CD4-positive, alpha-beta T cell (primary cell): ENCODE measurements around the gene IL10RB. TPM values are rescaled to one million over a fixed set of nuclear protein-coding genes. Genes with fewer than 3 reads are reported as not detected.
"Not testable (repeated sequence)": the region's sequence is repeated elsewhere in the genome, so short reads cannot be mapped to it uniquely, and the experiment has no call there.

Source experiments
- ATAC-seq: fragments of 200-7000 bp; cut with Tn5 transposase; one replicate; pipeline ENCODE4 v1.10.0; 2022; ENCODE audit warnings: mild to moderate bottlenecking; ENCODE audit not compliant: poor library complexity
- CTCF ChIA-PET: fragments of 350-600 bp; sonication (Branson Sonifier 250); formaldehyde crosslinking; loops from one replicate; lab custom pipeline; 2021; ENCODE audit warnings: antibody characterized with exemption, inconsistent platforms; lab: Charles Lee
- POLR2A ChIA-PET: fragments of 350-600 bp; sonication (Branson Sonifier 250); formaldehyde crosslinking; loops from one replicate; lab custom pipeline; 2021; ENCODE audit warnings: antibody characterized with exemption, inconsistent platforms; lab: Charles Lee
- DNase-seq, 14 experiments: peaks; one replicate each; pipeline ENCODE4 v3.0.0-alpha.2; 2013 to 2020; ENCODE audit warnings: mixed read lengths in 2 of 14
- H3K27ac ChIP-seq, 2 donors: one replicate each; pipeline versions ENCODE4 v1.5.1 to v1.7.0; 2013; ENCODE audit warnings: low read length in 2 of 2, low read depth in 1 of 2, mild to moderate bottlenecking in 1 of 2
- H3K27me3 ChIP-seq, 2 experiments: 1 replicate in 1 of 2; 2 replicates in 1 of 2; pipeline versions ENCODE4 v1.6.1 to v1.7.0; 2013; ENCODE audit warnings: low read length in 2 of 2, control low read depth in 1 of 2, mild to moderate bottlenecking in 1 of 2, moderate library complexity in 1 of 2; ENCODE audit not compliant: insufficient read depth in 2 of 2, control insufficient read depth in 1 of 2
- H3K36me3 ChIP-seq: one replicate; pipeline ENCODE4 v1.6.1; 2013; ENCODE audit warnings: low read length, control low read depth; ENCODE audit not compliant: insufficient read depth
- H3K4me1 ChIP-seq: one replicate; pipeline ENCODE4 v1.6.1; 2013; ENCODE audit warnings: low read length, control low read depth; ENCODE audit not compliant: insufficient read depth
- H3K4me3 ChIP-seq: one replicate; pipeline ENCODE4 v1.5.1; 2013; ENCODE audit warnings: mild to moderate bottlenecking, low read length, moderate library complexity
- H3K9me3 ChIP-seq, 2 experiments: 1 replicate in 1 of 2; 2 replicates in 1 of 2; pipeline versions ENCODE4 v1.6.1 to v1.7.0; 2013; ENCODE audit warnings: low read length in 2 of 2, mild to moderate bottlenecking in 2 of 2, control low read depth in 1 of 2, moderate library complexity in 1 of 2; ENCODE audit not compliant: control insufficient read depth in 1 of 2, insufficient read depth in 1 of 2
- H3K27ac Mint-ChIP-seq: one replicate; pipeline ENCODE4 v1.8.0; 2020; ENCODE audit warnings: mixed read lengths
- H3K27me3 Mint-ChIP-seq: one replicate; pipeline ENCODE4 v1.8.0; 2021; ENCODE audit warnings: mixed read lengths
- H3K36me3 Mint-ChIP-seq: one replicate; pipeline ENCODE4 v1.8.0; 2021; ENCODE audit warnings: low read depth, mixed read lengths
- H3K4me1 Mint-ChIP-seq: one replicate; pipeline ENCODE4 v1.8.0; 2021; ENCODE audit warnings: low read depth, mixed read lengths
- H3K4me3 Mint-ChIP-seq: one replicate; pipeline ENCODE4 v1.8.0; 2020; ENCODE audit warnings: mild to moderate bottlenecking, mixed read lengths
- H3K9me3 Mint-ChIP-seq: one replicate; pipeline ENCODE4 v1.8.0; 2020; ENCODE audit warnings: mixed read lengths
- intact Hi-C, 2 experiments: fragments of 100-400 bp; cut with DNase I in 1 of 2; cut with micrococcal nuclease in 1 of 2; formaldehyde crosslinking; loops; one replicate each; pipeline versions ENCODE4 v1.15.1 to v1.9.0; 2023 to 2025; cut with DNase I, micrococcal nuclease
- total RNA-seq, 174 experiments: library from RNA in 2 of 174; stranded (reverse) in 2 of 174; gene quantifications; one replicate each; pipeline ENCODE4 v1.2.3 and lab custom pipeline; 2021 to 2026
- TF ChIP-seq, protein P1 (sequence below): fragments of 200-600 bp; IDR thresholded peaks from one replicate; pipeline ENCODE4 v1.8.0; 2022; ENCODE audit warnings: antibody characterized with exemption, mild to moderate bottlenecking

The IL10RB gene
- total RNA-seq, 2 experiments from 2014 or later, result 7.2 to 9.2 TPM

- H3K4me1 Mint-ChIP-seq, result peaks cover 72% of the 10 kb centered on the region
- ChIA-PET POLR2A (interaction anchor here (0.6 kb wide), 1 partner anchor 61 kb away, joined by 3 read pairs; no protein-coding TSS in a partner anchor), CTCF (interaction anchor here (1.1 to 1.5 kb wide), 2 partner anchors 16 to 112 kb away, joined by 3 read pairs; no protein-coding TSS in a partner anchor)
- H3K36me3 ChIP-seq, result peaks cover 93% of the 10 kb centered on the region
- DNase-seq, result no peak
- H3K36me3 Mint-ChIP-seq, result peaks cover 100% of the 10 kb centered on the region
- TF ChIP-seq, protein P1, sequence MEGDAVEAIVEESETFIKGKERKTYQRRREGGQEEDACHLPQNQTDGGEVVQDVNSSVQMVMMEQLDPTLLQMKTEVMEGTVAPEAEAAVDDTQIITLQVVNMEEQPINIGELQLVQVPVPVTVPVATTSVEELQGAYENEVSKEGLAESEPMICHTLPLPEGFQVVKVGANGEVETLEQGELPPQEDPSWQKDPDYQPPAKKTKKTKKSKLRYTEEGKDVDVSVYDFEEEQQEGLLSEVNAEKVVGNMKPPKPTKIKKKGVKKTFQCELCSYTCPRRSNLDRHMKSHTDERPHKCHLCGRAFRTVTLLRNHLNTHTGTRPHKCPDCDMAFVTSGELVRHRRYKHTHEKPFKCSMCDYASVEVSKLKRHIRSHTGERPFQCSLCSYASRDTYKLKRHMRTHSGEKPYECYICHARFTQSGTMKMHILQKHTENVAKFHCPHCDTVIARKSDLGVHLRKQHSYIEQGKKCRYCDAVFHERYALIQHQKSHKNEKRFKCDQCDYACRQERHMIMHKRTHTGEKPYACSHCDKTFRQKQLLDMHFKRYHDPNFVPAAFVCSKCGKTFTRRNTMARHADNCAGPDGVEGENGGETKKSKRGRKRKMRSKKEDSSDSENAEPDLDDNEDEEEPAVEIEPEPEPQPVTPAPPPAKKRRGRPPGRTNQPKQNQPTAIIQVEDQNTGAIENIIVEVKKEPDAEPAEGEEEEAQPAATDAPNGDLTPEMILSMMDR, result no peak
- H3K27me3 Mint-ChIP-seq, result no peaks in the 10 kb centered on the region
- peak overlapping the region; percentile 89 for H3K27ac Mint-ChIP-seq
- peak; percentile 40 for ATAC-seq
- H3K4me3 ChIP-seq, result no peak overlapping the region
- intact Hi-C loops, result loop anchor here (5.0 to 10.0 kb wide), 2 partner anchors 47 to 55 kb away; no protein-coding TSS in a partner anchor
- H3K27me3 ChIP-seq, result no peaks in the 10 kb centered on the region
- H3K4me1 ChIP-seq, result peaks cover 39% of the 10 kb centered on the region
- peak overlapping the region; percentile 18 for H3K27ac ChIP-seq
- no peak overlapping the region for H3K4me3 Mint-ChIP-seq
- no peaks in the 10 kb centered on the region for H3K9me3 ChIP-seq
- H3K9me3 Mint-ChIP-seq, result no peaks in the 10 kb centered on the region
These were observed 16.7 kb upstream of the IL10RB start for GRCh38 chr21:33249331-33250002.

GRCh38 chr21:33251119-33251518 is 15.0 kb upstream of the IL10RB start:
- Mint-ChIP-seq H3K27me3 (no peaks in the 10 kb centered on the region), H3K4me3 (no peak overlapping the region), H3K9me3 (no peaks in the 10 kb centered on the region), H3K36me3 (peaks cover 100% of the 10 kb centered on the region), H3K27ac (peak overlapping the region; percentile 89), H3K4me1 (peaks cover 66% of the 10 kb centered on the region)
- H3K9me3 ChIP-seq, result no peaks in the 10 kb centered on the region
- TF ChIP-seq, protein P1, result no peak
- H3K4me1 ChIP-seq, result peaks cover 30% of the 10 kb centered on the region
- ChIA-PET POLR2A (no interaction called here), CTCF (interaction anchor here (1.2 to 2.4 kb wide), 2 partner anchors 14 to 51 kb away, joined by 4 to 7 read pairs; no protein-coding TSS in a partner anchor)
- no peaks in the 10 kb centered on the region for H3K27me3 ChIP-seq
- intact Hi-C loops, result no loop called here
- H3K36me3 ChIP-seq, result peaks cover 94% of the 10 kb centered on the region
- DNase-seq, result no peak
- ATAC-seq, result no peak
- no peak overlapping the region for H3K27ac ChIP-seq
- H3K4me3 ChIP-seq, result no peak overlapping the region

DNA sequence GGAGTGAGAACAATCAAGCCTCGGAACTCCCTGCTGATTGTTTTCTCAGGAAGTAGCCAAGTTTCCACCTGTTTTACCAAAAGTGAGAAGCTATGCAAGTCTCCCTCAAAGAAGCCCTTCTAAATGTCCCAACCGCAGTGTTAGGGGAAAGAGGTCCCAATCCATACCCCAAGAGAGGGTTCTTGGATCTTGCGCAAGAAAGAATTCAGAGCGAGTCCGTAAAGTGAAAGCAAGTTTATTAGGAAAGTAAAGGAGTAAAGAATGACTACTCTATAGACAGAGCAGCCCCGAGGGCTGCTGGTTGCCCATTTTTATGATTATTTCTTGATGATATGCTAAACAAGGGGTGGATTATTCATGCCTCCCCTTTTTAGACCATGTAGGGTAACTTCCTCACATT is 12.8 kb upstream of the IL10RB start:
- H3K27me3 Mint-ChIP-seq, H3K4me3 Mint-ChIP-seq, ATAC-seq, POLR2A ChIA-PET, H3K27ac ChIP-seq, H3K9me3 Mint-ChIP-seq, DNase-seq, CTCF ChIA-PET, intact Hi-C loops, H3K27ac Mint-ChIP-seq, H3K27me3 ChIP-seq, H3K4me3 ChIP-seq: not testable (repeated sequence)
- H3K36me3 Mint-ChIP-seq, result peaks cover 100% of the 10 kb centered on the region
- H3K4me1 ChIP-seq, result peaks cover 12% of the 10 kb centered on the region
- H3K36me3 ChIP-seq, result peaks cover 95% of the 10 kb centered on the region
- H3K4me1 Mint-ChIP-seq, result peaks cover 52% of the 10 kb centered on the region
- H3K9me3 ChIP-seq, result peaks cover 4 to 14% of the 10 kb centered on the region in 2 experiments
